Hematopoietic multipotent progenitor cell treated with erythropoietin and hydrocortisone succinate and interleukin-3 and kit ligand, for 15 days (in vitro differentiated cells): ENCODE data around the gene TPCN2.
A peak's percentile ranks its signal among the peaks of the same experiment; 100 is the strongest.
"Not testable (repeated sequence)": the region's sequence is repeated elsewhere in the genome, so short reads cannot be mapped to it uniquely, and the experiment has no call there.

Experiments
- DNase-seq: peaks from one replicate; pipeline ENCODE4 v3.0.0-alpha.2; 2015; ENCODE audit warnings: low spot score

TPCN2 gene

DNA sequence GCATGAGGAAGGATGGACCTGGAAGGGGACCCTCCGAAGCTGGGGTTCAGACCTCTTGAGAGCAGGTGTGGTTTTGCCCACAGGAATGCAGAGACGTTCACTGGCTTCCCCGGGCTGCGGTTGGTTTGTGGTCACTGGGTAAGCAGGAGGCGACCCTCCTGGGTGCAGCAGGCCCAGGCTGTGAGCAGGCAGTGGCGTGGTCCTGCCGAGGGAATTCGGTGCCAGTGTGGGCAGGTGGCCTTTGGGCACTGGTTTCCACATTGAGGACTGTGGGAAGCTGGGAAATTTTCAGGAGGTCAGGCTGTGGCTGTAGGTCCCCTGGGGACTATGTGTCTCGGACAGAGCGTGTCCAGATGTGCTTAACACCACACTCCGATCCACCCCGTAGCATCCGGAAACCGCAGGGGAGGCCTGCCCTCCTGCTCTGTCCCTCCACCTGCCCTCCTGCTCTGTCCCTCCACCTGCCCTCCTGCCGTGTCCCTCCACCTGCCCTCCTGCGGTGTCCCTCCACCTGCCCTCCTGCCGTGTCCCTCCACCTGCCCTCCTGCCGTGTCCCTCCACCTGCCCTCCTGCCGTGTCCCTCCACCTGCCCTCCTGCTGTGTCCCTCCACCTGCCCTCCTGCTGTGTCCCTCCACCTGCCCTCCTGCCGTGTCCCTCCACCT, 27.5 kb downstream of the TPCN2 start:
- DNase-seq: no peak

DNA sequence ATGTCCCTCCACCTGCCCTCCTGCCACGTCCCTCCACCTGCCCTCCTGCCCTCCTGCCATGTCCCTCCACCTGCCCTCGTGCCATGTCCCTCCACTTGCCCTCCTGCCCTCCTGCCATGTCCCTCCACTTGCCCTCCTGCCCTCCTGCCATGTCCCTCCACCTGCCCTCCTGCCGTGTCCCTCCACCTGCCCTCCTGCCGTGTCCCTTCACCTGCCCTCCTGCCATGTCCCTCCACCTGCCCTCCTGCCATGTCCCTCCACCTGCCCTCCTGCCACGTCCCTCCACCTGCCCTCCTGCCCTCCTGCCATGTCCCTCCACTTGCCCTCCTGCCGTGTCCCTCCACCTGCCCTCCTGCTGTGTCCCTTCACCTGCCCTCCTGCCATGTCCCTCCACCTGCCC, 28.2 kb downstream of the TPCN2 start:
- DNase-seq: not testable (repeated sequence)

DNA sequence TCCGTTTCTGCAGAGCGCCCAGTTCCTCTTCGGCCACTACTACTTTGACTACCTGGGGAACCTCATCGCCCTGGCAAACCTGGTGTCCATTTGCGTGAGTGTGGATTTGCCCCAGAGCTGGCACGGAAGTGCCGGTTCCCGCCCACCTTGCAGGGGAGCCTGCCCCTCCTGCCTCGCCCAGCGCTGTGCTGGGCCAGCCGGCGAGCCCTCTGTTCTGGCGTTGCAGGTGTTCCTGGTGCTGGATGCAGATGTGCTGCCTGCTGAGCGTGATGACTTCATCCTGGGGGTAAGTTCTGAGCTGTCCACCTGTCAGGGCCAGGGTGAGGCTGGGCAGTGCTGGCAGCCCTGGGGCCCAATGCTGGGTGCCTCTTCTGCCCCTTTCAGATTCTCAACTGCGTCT, 29.8 kb downstream of the TPCN2 start:
- DNase-seq: no peak

DNA sequence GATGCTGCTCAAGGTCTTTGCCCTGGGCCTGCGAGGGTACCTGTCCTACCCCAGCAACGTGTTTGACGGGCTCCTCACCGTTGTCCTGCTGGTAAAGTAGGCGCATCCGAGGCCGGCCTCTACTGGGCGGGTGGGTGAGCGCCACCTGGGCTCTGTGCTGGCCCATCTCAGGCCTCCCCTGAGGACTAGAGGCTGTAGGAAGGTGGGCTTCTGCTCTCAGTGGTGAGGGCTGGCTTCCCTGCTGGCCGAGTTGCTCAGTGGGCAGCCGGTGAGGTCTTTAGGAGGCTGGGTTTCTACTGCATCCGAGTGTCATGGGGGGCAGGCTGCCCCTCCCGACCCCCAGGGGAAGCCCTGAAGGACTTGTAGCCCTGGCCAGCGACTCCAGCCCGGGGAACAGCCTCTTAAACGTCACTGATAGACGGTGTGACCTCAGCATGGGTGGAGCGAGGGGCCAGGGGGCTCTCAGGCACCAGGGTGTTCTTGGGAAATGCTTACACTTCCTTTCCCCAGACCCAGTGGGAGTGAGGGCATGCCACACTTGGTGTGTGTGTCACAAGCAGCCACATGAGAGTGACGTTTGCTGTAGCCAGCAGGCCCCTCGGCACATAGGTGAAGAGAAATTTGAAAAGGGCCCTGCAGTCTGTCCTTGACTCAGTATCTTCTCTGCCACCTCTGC, 30.3 kb downstream of the TPCN2 start:
- DNase-seq: no peak

DNA sequence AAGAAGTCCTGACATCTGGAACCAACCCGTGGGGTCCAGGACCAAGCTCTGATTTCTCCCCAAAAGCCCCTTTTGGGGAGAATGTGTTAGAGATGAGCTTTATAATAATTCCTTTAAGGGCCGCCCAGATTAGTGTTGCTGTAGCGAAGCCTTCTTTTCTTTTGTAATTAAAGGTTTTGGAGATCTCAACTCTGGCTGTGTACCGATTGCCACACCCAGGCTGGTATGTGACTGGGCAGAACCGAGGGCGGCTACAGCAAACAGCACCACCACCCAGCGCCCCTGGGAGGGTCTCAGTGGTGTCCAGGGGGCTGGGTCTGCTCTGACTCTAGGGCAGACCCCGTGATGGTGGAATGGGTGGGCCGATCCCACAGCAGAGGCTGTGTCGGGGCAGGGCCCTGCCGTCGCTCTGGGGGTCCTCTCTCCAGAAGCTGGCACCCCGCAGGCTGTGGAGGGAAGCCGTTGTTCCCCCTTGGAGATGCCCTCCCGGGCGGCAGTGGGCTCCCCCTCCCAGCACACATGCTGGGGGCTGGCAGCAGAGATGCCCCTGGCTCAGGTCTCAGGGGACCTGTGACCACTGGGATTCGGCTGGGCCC, 31.0 kb downstream of the TPCN2 start:
- DNase-seq: no peak

DNA sequence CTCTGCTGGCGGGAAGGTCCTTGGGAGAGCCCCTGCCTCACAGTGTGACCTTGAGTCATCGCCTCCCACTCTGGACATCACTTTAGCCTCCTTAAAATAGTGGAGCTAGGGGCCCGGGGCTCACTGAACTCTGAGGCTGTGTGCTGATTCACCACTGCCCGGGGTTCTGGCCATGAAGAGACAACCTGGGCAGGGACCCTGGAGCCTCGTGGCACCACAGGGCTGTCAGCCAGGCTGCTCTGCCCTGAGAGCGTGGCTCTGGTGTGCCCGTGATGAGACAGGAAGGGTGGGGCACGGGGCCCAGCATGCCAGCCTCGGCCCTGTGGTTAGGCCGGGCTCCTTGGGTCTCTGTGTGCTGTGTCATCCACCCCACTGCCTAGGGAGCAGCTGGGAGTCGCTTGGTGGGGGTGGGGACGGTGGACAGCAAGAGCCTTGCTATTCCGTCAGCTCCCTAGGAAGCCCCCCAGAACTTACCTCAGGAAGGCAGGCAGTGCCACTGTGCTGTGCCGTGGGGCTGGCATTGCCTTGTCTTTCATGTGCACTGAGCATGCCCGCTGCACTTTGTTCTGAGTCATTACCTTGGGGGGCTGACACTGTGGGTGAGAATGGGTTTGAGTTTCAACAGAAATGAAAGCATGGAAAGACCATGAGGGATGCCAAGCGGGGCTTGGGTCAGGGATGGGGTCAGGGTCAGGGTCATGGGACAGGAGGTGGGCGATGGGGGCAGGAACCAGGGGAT, 31.7 kb downstream of the TPCN2 start:
- peak; percentile 60 for DNase-seq

DNA sequence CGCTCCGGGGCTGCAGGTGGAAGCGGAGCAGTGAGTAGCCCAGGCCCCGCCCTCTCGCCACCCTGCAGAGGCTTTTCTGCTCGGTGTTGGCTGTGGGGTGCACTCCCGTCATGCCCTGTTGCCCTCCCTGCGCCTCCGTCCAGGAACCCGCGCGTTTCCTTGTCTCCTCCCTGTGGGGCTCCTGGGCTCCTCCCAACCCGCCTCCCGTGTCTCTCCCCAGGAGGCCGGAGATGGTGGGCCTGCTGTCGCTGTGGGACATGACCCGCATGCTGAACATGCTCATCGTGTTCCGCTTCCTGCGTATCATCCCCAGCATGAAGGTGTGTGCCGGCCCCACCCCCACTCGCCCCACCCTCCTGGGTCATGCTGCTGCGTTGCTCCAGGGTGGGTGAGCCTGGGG, 32.4 kb downstream of the TPCN2 start:
- no peak for DNase-seq

DNA sequence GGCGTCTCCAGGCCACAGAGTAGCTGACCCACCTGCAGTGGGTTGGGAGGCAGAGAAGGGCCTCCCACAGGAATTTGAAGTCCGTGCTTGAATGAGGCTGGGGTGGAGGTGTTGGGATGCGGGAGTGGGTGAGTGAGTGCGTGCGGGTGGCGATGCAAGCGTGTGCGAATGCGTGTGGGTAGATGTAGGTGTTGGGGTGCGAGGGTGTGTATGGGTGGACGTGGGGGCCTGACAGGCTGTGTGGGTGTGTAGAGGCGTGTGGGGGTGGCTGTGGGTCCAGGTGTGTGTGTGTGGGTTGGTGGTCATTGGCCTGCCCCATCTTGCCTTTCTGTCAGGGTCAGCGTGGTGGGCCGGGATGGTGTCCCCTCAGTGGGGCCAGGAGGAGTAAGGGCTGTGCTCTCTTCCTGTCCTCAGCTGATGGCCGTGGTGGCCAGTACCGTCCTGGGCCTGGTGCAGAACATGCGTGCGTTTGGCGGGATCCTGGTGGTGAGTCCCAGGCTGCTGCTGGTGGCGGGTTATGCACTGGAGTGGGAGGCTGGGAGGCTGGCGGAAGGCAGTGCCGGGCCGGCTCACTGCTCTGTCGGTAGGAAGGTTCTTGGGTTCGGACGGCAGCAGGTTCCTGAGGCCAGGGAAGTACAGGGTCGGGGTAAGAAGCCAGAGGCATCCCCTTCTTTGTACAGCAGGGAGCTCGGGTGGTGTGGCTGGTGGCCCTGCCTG, 35.0 kb downstream of the TPCN2 start:
- DNase-seq: no peak

DNA sequence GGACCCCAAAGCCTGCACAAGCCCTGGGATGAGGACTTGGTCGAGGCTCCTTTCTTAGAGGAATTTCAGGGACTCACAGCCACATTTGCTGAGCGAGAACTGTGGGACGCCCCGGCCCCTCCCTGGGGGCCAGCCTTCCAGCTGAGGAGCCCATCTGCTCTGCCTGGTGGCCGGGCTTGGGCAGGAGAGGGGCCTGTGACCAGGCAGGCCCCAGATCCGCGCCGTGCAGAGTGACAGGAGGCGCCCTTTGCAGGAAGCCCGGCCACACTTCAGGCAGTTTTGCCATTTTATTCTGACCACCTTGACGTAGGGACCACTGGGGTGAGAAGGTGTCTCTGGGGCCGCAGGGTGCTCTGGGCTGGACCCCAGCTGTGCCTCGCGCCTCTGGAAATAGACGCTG, 35.6 kb downstream of the TPCN2 start:
- DNase-seq: no peak

DNA sequence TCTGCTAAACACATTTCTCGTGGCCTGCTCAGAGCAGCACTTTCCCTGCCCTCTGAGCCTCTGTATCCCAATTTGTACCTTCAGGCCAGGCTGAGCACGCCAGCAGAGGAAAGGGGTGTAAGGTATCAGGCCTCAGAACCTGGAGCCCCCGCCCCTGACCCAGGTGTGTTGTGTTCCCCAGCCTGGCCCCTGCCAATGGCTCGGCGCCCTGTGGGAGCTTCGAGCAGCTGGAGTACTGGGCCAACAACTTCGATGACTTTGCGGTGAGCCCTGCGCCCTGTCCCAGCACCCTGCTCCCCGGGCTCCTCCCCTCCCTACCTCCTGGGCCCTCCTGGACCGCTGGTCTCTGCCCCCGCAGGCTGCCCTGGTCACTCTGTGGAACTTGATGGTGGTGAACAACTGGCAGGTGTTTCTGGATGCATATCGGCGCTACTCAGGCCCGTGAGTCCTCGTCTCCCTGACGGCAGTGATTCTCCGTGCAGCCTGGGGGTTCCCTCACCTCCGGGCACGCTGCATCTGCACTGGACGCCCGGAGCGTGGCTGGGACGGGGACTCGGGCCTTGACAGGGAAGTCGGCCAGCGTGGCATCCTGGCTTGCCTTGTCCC, 36.9 kb downstream of the TPCN2 start:
- DNase-seq: no peak

DNA sequence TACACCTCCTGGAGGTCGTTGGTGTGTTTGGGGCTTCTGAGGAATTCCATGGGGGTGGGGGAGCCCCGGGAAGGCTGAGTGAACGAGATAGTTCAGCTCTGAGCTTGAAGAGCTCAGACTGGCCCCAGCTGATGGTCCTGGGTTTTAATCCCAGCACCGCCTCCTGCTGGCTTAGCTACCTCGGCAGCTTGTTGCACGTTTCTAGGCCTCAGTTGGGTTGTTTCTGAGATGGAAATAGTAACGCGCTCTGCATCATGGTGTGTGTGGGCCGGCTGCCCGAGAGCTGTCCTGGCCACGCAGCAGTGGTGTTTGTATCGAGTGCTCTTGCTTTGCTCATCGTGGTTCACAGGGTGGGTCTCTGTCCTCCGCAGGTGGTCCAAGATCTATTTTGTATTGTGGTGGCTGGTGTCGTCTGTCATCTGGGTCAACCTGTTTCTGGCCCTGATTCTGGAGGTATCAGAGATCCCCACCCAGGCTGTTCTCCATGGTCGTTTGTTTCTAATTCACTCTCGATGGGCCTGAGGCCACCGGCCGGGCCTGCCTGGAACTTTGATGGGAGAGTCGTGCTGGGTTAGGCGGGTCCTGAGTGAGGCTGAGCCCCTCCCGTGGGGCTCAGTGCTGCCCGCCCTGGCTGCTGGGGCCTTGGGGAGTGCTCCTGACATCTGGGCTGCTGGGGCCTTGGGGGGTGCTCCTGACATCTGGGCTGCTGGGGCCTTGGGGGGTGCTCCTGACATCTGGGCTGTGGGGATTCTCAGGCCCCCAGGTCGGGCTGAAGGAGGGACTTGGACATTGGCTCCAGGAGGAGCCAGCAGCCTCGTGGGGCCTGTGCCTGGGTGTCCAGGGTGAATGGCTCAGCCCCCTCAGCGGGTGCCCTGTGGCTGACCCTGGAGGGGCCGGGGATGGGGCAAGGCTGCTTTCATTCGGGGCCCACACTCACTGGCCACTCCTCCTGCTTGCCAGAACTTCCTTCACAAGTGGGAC, 37.7 kb downstream of the TPCN2 start:
- no peak for DNase-seq

DNA sequence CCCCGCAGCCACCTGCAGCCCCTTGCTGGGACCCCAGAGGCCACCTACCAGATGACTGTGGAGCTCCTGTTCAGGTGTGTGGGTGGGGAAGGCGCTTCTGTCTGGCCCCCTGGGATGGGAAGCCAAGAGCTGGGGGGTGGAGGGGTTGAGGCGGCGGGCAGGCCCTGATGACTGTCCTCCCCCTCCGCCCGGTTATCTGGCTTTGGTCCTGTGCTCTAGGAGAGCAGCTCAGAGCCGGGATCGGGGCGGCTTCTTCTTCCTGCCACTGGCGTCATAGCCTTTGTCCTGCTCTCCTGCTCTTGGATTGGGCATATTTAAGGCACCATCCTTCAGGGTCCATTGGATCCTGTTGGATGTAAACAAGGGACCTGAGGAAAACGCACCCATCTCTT, 38.4 kb downstream of the TPCN2 start:
- DNase-seq: no peak

DNA sequence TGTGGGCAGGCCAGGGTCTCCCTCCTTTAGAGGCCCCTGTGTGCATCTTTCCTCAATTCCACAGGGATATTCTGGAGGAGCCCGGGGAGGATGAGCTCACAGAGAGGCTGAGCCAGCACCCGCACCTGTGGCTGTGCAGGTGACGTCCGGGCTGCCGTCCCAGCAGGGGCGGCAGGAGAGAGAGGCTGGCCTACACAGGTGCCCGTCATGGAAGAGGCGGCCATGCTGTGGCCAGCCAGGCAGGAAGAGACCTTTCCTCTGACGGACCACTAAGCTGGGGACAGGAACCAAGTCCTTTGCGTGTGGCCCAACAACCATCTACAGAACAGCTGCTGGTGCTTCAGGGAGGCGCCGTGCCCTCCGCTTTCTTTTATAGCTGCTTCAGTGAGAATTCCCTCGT, 39.1 kb downstream of the TPCN2 start:
- no peak for DNase-seq

DNA sequence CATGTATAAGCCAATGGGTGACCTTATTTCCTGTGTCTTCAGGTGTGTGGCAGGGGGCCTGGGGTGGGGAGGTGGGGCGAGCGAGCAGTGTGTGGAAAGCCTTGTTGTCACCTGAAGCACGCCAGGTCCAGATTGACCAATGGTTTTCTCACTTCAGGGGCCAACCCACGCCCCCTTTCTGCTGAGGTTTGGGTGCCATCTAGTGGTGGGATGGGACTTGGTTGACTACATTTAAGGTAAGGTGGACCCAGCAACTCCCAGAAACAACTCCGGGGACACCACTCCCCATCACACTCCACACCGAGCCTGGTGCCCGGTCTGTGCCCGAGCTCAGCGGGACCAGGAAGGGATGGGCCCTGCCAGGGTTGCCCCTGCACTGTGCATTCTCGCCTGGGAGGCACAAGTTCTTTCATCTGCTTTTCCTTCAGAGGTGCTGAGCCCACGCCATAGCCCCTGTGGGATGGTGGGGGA, 40.0 kb downstream of the TPCN2 start:
- peak; percentile 73 for DNase-seq

DNA sequence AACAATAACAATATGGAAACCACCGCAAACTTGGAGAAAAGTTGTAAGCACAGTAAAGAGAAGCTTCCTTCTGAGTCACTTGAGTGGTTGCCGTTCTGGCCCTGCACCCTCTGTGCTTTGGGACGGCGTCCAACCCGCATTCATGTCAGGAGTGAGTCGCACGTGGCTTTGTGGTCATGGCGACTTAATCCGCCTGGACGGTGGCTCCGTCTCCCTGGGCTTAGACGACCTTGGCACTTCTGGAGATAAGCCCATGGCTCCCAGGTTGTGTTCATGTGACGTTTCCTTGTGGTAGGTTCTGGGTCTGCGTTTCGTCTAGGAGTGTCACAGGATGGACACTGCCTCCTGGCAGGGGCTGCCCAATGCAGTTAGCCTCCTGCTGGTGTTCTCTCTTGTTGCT, 40.5 kb downstream of the TPCN2 start:
- no peak for DNase-seq

DNA sequence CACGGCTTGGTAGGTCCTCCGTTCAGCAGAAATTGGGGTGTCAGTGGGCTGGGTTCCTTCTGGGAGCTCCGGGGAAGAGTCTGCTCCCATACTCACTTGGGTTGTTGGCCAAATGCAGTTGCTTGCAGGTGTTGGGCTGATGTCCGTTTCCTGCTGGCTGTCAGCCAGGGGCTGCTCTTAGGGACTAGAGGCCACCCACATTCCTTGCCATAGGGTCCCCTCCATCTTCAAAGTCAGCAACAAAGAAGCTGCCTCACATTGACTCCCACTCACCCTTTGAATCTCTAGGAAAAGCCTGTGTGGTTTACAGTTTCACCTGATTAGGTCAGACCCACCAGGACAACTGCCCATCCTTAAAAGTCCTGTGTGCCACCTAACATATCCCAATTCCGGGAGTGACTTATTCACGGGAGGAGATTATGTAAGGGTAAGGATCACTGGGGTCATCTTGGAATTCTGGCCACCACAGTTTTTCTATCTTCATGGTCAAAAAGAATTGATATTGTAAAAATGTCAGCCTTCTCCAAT, 43.0 kb downstream of the TPCN2 start:
- no peak for DNase-seq

DNA sequence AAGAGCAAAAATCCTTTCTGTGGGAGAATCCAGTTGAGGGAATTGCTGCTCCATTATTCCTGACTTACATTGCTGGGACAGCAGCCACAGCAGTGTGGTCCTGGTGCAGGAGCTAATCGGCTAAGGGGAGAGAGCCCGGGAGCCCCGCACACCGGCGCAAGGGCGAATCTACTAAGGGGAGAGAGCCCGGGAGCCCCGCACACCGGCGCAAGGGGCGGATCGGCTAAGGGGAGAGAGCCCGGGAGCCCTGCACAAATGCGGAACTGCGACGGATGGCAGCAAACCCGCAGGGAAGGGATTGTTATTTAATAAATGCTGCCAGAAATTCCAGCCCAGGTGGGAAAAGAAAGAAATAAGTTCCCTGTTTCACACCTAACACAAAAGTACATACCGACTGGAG, 43.5 kb downstream of the TPCN2 start:
- no peak for DNase-seq

DNA sequence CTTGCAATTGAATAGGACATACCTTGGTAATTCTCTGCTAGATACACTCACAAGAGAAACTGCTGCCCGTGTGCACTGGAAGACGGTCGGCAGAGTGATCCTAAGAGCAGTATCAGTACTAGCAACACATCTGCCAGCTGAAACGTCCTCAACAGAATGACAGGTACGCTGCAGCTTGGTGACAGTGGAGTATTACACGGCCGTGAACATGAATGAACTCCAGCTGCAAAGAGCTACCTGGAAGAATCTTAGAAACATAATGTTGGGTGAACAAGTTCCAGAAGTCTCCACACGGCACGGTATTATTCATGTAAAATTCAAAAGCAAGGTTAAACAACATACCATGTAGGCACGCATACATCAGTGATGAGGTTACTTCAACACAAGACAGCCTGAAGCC, 44.4 kb downstream of the TPCN2 start:
- no peak for DNase-seq

DNA sequence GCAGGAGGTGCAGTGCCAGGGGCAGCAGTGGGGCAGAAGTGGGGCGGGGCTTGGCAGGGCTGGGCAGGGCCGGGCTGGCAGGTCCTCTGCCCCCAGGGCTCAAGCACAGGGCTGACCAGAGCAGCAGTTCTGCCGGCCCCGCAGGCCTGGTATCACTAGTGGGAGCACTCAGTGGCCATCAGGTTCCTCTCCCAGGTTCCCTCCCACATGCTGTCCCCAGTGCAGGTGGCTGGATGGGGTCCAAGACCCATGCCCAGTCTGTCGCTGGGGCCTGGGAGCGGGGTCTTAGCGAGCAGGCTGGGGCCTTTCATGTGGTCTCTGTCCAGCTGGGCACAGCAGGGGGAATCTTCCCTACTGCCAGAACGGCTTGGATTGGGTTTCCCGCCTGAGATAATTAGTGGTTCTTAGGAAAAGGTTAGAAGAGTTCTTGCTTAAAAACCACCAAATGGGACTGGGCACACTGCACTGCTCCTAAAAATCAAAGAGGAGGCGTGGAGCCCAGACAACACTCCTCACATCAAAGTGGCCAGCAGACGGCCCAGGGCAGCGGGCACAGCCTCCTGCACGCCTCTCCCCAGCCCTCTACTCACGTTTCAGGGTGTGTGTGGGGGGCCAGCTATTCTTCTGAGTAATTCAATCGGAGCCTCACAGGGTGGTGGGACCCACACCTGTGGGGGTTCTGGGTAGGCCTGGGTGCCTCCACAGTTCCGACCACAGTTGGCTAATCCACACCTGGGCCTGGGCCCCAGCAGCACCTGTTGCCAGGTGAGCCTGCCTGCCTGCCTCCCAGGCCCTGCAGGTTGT, 45.6 kb downstream of the TPCN2 start:
- no peak for DNase-seq

DNA sequence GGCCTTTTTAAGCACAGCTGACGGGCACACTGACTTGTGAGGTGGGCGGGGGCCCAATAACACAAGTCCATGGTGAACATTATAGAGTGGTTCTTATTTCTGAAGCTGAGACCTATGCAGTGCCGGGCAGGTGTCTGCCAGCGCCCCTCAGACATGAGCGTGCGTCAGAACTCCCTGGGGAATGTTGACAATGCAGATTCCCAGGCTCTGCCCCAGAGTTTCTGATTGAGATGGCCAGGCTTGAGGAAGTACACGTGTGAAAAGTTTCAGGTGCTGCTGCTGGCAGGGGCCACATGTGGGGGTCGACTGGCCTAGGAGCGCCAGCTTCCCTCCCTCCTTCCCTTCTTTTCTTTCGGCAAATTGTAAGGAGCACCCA, 46.2 kb downstream of the TPCN2 start:
- DNase-seq: no peak
